ENCODE results near the gene NUP85.

GRCh38 chr17:75182319-75182568 is 23.2 kb upstream of the NUP85 start:
- TF ChIP-seq, protein P1, sequence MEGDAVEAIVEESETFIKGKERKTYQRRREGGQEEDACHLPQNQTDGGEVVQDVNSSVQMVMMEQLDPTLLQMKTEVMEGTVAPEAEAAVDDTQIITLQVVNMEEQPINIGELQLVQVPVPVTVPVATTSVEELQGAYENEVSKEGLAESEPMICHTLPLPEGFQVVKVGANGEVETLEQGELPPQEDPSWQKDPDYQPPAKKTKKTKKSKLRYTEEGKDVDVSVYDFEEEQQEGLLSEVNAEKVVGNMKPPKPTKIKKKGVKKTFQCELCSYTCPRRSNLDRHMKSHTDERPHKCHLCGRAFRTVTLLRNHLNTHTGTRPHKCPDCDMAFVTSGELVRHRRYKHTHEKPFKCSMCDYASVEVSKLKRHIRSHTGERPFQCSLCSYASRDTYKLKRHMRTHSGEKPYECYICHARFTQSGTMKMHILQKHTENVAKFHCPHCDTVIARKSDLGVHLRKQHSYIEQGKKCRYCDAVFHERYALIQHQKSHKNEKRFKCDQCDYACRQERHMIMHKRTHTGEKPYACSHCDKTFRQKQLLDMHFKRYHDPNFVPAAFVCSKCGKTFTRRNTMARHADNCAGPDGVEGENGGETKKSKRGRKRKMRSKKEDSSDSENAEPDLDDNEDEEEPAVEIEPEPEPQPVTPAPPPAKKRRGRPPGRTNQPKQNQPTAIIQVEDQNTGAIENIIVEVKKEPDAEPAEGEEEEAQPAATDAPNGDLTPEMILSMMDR (IDR thresholded peaks at IDR 0.05; ENCODE audit: insufficient read depth, low read length) = no peak
- TF ChIP-seq GABPA (IDR thresholded peaks at IDR 0.05; ENCODE audit: low read depth) = no peak
- no peak for TF ChIP-seq SPI1 (IDR thresholded peaks at IDR 0.05; ENCODE audit: borderline replicate concordance, low read depth)
- TF ChIP-seq, protein P2, sequence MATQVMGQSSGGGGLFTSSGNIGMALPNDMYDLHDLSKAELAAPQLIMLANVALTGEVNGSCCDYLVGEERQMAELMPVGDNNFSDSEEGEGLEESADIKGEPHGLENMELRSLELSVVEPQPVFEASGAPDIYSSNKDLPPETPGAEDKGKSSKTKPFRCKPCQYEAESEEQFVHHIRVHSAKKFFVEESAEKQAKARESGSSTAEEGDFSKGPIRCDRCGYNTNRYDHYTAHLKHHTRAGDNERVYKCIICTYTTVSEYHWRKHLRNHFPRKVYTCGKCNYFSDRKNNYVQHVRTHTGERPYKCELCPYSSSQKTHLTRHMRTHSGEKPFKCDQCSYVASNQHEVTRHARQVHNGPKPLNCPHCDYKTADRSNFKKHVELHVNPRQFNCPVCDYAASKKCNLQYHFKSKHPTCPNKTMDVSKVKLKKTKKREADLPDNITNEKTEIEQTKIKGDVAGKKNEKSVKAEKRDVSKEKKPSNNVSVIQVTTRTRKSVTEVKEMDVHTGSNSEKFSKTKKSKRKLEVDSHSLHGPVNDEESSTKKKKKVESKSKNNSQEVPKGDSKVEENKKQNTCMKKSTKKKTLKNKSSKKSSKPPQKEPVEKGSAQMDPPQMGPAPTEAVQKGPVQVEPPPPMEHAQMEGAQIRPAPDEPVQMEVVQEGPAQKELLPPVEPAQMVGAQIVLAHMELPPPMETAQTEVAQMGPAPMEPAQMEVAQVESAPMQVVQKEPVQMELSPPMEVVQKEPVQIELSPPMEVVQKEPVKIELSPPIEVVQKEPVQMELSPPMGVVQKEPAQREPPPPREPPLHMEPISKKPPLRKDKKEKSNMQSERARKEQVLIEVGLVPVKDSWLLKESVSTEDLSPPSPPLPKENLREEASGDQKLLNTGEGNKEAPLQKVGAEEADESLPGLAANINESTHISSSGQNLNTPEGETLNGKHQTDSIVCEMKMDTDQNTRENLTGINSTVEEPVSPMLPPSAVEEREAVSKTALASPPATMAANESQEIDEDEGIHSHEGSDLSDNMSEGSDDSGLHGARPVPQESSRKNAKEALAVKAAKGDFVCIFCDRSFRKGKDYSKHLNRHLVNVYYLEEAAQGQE (IDR thresholded peaks at IDR 0.05; ENCODE audit: insufficient replicate concordance, low read depth) = no peak
